IPS-20b (cell line): ENCODE results near the gene TMC8.

Experiments used
- H3K27ac ChIP-seq: one replicate; pipeline ENCODE4 v1.5.1; 2013; ENCODE audit warnings: low read length
- H3K27me3 ChIP-seq: 2 replicates; pipeline ENCODE4 v1.6.1; 2013; ENCODE audit warnings: mild to moderate bottlenecking, low read length, inconsistent platforms; ENCODE audit not compliant: insufficient read depth
- H3K36me3 ChIP-seq: 2 replicates; pipeline ENCODE4 v1.6.1; 2013; ENCODE audit warnings: low read depth, mild to moderate bottlenecking, inconsistent platforms, low read length, moderate library complexity; ENCODE audit not compliant: insufficient read depth
- H3K4me1 ChIP-seq: 2 replicates; pipeline ENCODE4 v1.6.1; 2013; ENCODE audit warnings: mild to moderate bottlenecking, control low read depth, inconsistent platforms, low read length, moderate library complexity; ENCODE audit not compliant: insufficient read depth
- H3K4me3 ChIP-seq: 2 replicates; pipeline ENCODE4 v1.5.1; 2013; ENCODE audit warnings: mild to moderate bottlenecking, low read length, inconsistent platforms
- H3K9ac ChIP-seq: 2 replicates; pipeline ENCODE4 v1.6.1; 2013; ENCODE audit warnings: low read depth, mild to moderate bottlenecking, inconsistent platforms, low read length, moderate library complexity
- H3K9me3 ChIP-seq: 2 replicates; pipeline ENCODE4 v1.6.1; 2013; ENCODE audit warnings: mild to moderate bottlenecking, low read depth, low read length, inconsistent platforms; ENCODE audit not compliant: insufficient read depth

Gene TMC8

DNA sequence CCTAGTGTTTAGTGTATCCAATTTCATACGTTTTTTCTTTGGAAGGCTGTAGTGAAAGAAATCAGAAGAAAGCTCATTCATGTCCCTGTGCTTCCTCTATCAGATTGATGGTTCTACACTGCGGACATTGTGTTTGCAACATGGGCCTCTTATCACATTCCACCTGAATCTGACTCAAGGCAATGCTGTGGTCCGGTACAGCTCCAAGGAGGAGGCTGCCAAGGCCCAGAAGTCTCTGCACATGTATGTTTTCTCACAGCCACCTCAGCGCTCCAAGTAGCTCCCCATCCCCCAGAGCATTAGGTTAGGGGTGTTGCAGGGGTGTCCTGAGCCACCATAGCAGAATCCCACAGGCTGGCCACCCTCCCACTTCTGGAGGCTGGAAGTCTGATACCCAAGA is 27.3 kb upstream of the TMC8 start:
- H3K36me3 ChIP-seq = peaks cover 64% of the 10 kb centered on the region
- no peak overlapping the region for H3K27ac ChIP-seq
- no peaks in the 10 kb centered on the region for H3K4me1 ChIP-seq
- H3K4me3 ChIP-seq = no peak overlapping the region
- H3K9me3 ChIP-seq = peaks cover 17% of the 10 kb centered on the region; the same call in 1 of the 2 replicates
- H3K27me3 ChIP-seq = no peaks in the 10 kb centered on the region
- H3K9ac ChIP-seq = no peak overlapping the region

DNA sequence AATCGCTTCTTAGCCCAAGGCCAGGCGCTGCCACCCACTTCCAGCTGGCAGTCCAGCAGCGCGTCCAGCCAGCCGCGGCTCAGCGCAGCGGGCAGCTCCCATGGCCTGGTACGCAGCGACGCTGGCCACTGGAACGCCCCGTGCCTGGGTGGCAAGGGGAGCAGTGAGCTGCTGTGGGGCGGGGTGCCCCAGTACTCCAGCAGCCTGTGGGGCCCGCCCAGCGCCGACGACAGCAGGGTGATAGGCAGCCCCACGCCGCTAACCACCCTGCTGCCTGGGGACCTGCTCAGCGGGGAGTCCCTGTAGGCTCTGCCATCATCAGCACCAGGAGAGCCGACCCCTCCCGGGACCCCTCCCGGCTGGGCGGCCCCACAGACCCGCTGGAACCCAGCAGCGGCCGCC is 26.0 kb upstream of the TMC8 start:
- peaks cover 17% of the 10 kb centered on the region; the same call in 1 of the 2 replicates for H3K9me3 ChIP-seq
- no peak overlapping the region for H3K27ac ChIP-seq
- H3K4me3 ChIP-seq = no peak overlapping the region
- no peak overlapping the region for H3K9ac ChIP-seq
- peaks cover 52% of the 10 kb centered on the region for H3K36me3 ChIP-seq
- no peaks in the 10 kb centered on the region for H3K4me1 ChIP-seq
- H3K27me3 ChIP-seq = no peaks in the 10 kb centered on the region

DNA sequence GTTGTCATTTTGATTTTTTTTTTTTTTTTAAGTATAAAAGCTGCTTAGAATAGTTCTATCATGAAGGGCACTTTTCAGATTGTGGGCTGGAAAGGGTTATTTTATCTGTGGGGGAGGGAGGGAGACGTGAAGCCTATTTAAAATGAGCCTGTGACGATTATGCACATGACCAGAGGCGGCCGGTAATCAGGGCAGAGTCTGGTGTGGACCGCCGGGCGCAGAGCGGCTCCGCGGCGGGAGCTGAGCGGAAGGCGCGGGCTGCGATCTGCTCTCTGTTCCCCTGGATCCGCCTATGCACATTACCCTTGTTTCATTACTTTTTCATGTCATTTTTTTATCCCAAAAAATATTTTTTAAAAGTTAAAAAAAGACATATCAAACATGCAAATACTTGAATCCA is 25.5 kb upstream of the TMC8 start:
- no peaks in the 10 kb centered on the region for H3K27me3 ChIP-seq
- H3K27ac ChIP-seq = no peak overlapping the region
- H3K4me1 ChIP-seq = no peaks in the 10 kb centered on the region
- no peak overlapping the region for H3K4me3 ChIP-seq
- peaks cover 13% of the 10 kb centered on the region; the same call in 1 of the 2 replicates for H3K9me3 ChIP-seq
- H3K9ac ChIP-seq = no peak overlapping the region
- peaks cover 46% of the 10 kb centered on the region for H3K36me3 ChIP-seq

DNA sequence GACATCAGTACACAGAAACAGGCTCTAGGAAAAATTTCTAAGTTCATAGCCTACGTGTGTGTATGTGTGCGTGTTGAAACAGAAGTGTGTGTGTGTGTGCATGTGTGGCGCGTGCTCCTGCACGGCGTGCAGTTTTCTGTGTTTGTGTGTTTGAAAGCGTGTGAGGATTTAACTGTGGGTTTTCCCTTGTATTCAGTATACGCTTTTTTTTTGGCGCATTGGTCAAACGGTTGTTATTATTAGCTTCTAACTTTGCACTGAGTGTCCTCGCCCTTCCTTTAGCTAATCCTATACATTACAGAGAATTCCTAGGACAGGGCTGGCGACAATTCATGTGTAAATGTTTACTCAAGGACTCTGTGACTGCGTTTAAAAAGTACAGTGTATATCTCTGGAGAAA is 25.0 kb upstream of the TMC8 start:
- Histone ChIP-seq H3K36me3 (peaks cover 42% of the 10 kb centered on the region), H3K27me3 (no peaks in the 10 kb centered on the region), H3K4me1 (no peaks in the 10 kb centered on the region), H3K9me3 (peaks cover 8% of the 10 kb centered on the region; the same call in 1 of the 2 replicates), H3K9ac (no peak overlapping the region), H3K27ac (no peak overlapping the region), H3K4me3 (no peak overlapping the region)

DNA sequence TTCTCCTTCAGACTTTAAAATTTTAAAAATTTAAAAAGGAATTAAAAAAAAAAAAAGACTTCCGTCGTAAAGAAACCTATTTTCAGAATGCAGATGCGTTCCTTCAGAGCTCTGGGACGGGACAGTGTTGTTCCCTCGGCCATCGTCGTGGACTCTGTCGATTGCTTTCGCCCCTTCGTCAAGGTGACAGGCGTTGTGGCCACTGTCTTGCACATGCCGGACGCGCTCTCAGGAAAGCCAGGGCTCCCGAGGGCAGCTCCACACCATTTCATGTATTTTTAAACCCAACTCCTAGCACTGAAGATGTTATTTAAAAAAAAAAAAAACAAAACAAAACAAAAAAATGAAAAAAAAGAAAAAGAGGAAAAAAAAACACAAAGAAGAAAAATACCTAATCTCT is 24.4 kb upstream of the TMC8 start:
- H3K9ac ChIP-seq = no peak overlapping the region
- H3K27ac ChIP-seq = no peak overlapping the region

DNA sequence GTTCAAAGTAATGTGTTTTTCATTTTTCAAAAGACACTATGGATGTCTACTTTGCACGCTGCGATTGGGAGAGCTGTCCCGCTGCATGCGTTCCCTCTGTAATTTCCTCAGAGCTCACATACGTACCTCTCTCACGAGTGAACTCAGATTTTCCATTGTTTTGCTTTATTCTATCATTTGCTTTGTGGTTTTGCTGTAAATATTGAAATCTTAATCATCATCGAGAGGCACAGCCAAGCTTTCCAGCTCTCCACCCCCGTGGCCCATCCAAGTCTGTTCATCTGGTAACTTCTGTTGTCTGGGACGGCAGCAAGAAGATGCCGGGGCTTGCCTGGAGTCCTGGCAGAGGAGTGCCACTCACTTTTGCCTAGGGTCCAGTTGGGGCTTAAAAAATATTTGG is 23.1 kb upstream of the TMC8 start:
- no peak overlapping the region for H3K9ac ChIP-seq
- H3K9me3 ChIP-seq = no peaks in the 10 kb centered on the region
- H3K4me1 ChIP-seq = no peaks in the 10 kb centered on the region
- H3K27me3 ChIP-seq = no peaks in the 10 kb centered on the region
- H3K27ac ChIP-seq = no peak overlapping the region
- peaks cover 24% of the 10 kb centered on the region for H3K36me3 ChIP-seq
- H3K4me3 ChIP-seq = no peak overlapping the region

More for the DNA sequence above, 24.4 kb upstream of the TMC8 start:
- peaks cover 37% of the 10 kb centered on the region for H3K36me3 ChIP-seq
- no peaks in the 10 kb centered on the region for H3K4me1 ChIP-seq
- no peak overlapping the region for H3K4me3 ChIP-seq
- H3K27me3 ChIP-seq = no peaks in the 10 kb centered on the region
- H3K9me3 ChIP-seq = 0 out of 2 replicates have a peak, but pooled peaks cover 5% of the 10 kb centered on the region

DNA sequence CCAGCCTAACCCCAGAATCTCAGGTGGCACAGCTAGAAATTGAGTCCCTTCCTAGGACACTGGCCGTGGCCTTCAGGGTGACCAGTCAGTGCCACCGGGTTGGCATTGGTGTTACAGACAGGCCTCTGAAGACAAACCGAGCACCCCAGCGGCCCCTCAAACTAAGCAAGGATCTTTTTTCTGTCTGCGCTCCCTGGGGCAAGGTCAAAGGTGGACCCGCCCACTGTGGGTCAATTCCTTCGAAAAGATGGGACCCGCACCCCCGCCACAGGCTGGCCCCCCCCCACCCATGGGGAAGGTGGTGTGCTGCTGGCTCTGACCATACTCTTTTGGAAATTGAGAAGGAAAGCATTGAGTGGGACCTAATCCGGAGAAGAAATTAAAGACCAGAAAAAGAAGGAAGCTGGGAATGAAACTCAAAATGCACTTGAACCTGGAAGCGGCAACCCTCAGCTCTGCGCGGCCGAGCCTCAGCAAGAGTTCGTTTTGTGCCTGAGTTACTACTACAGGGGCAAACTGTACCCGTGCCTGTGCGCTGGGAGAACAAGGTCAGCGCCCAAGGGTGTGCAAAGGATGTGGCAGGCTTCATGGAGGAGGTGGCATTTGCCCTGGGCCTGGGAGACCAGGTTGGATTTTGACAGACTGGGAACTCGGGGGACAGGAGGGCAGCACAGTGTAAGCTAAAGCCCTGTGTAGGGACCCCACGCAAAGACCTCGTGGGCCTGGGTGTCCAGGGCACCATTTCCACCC is 22.4 kb upstream of the TMC8 start:
- Histone ChIP-seq H3K27me3 (no peaks in the 10 kb centered on the region), H3K4me1 (no peaks in the 10 kb centered on the region), H3K9ac (no peak overlapping the region), H3K9me3 (no peaks in the 10 kb centered on the region), H3K4me3 (no peak overlapping the region), H3K27ac (no peak overlapping the region), H3K36me3 (peaks cover 17% of the 10 kb centered on the region)

DNA sequence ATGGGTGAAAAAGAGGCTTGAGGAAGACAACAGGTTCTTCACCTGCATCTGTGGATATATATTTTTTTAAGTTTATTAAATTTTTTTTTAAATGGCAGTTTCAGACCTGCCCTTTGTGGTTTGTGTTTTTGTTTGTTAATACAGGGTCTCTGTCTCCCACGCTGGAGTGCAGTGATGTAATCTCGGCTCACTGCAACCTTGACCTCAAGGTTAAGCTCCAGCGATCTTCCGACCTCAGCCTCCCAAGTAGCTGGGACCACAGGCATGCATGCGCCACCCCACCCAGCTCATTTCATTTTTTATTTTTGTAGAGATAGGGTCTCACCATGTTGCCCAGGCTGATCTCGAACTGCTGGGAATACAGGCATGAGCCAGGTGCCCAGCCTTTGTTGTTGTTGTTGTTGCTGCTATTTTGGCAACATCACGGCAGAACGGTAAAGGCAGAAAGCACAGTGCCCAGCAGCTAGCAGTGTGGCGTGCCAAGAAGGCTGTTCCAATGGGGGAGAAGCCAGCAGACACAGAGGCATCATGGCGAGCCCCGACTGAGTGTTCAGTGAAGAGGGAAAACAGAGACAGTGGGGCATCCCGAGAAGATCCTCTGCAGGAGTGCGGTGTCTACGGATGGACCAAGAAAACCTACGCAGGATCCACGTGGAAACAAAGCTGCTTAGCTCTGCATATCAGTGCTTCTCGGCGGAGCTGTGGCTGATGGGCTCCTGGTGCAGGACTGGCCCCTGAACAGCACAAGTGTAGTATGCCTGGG is 21.7 kb upstream of the TMC8 start:
- no peak overlapping the region for H3K9ac ChIP-seq
- H3K4me3 ChIP-seq = no peak overlapping the region
- H3K27me3 ChIP-seq = no peaks in the 10 kb centered on the region
- no peak overlapping the region for H3K27ac ChIP-seq
- peaks cover 10% of the 10 kb centered on the region for H3K36me3 ChIP-seq
- H3K9me3 ChIP-seq = no peaks in the 10 kb centered on the region
- H3K4me1 ChIP-seq = no peaks in the 10 kb centered on the region

DNA sequence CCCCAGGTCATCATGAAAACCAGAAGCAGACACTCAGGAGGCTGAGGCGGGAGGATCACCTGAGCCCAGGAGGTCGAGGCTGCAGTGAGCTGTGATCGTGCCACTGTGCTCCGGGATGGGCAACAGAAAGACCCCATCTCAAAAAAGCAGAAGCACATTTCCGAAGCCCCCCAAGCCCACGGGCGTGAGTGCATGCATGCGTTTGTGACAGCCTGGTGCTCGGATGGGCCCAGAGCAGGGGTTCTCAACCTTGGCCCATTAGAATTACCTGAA is 21.1 kb upstream of the TMC8 start:
- Histone ChIP-seq H3K9me3 (no peaks in the 10 kb centered on the region), H3K4me1 (no peaks in the 10 kb centered on the region), H3K27me3 (no peaks in the 10 kb centered on the region), H3K27ac (no peak overlapping the region), H3K9ac (no peak overlapping the region), H3K4me3 (no peak overlapping the region), H3K36me3 (peaks cover 5% of the 10 kb centered on the region)

DNA sequence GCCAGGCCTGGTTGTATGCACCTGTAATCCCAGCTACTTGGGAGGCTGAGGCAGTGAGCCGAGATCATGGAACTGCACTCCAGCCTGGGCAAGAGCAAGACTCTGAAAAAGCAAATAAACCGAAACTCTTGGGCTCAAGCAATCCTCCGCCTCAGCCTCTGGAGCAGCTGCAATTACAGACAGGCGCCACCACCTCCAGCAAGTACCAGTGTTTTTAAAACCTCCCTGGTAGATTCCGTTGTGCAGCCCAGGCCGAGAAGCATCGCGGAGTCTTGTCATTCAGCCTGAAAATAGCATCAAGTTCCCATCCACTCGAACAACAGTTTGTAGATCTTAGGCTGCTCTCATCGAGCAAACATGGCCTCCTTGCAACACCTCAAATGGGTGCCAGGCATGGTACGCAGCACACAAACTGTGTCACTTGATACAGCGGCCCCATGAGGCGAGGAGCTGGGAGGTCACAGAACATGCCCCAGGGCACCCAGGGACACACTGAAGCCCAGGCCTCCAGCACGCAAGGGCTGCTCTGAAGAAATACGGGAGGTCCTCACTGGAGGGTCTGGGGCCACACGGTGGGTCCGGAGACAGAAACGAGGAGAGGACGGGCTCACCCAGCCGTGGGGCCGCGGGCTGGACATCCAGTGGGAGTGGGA is 20.1 kb upstream of the TMC8 start:
- Histone ChIP-seq H3K9ac (no peak overlapping the region), H3K36me3 (peaks cover 5% of the 10 kb centered on the region; the same call in 1 of the 2 replicates), H3K4me3 (no peak overlapping the region), H3K27me3 (no peaks in the 10 kb centered on the region), H3K27ac (no peak overlapping the region), H3K4me1 (no peaks in the 10 kb centered on the region), H3K9me3 (no peaks in the 10 kb centered on the region)

DNA sequence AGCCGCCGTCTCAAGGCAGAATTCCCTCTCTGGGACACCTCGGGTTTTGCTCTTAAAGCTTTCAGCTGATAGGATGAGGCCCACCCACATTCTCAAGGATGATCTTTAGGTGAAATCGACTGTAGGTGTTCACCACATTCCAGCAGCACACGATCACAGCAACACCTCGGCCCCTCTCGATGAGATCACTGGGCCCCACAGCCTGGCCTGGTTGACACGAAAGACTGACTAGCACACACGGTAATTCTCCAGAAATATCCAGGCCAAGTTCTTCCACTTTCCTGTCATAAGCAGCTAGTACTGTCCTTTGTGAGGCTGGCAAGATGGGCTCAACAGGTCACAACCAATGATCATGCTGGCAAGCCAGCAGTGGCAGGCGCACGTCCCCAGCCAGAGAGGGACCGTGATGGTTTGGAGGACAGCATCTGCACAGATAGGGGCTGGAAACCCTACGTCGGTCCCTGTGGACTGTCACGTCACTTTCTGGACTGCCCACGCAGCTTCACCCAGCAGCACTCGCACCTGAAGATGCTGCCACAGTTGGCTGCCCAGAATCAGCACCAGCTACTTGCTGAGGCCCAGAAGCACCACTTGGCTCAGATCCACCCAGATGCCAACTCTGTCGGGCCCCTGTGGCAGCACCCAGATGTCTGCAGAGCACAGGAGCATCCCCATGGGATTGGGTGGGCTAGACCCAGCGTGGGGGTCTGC is 19.4 kb upstream of the TMC8 start:
- no peaks in the 10 kb centered on the region for H3K27me3 ChIP-seq

More for the DNA sequence above, 19.4 kb upstream of the TMC8 start:
- Histone ChIP-seq H3K4me3 (no peak overlapping the region), H3K9me3 (no peaks in the 10 kb centered on the region), H3K9ac (no peak overlapping the region), H3K36me3 (peaks cover 5% of the 10 kb centered on the region; the same call in 1 of the 2 replicates), H3K27ac (no peak overlapping the region), H3K4me1 (no peaks in the 10 kb centered on the region)
